ENCODE results near the gene AADACL2. TPM values are rescaled to one million over a fixed set of nuclear protein-coding genes. Genes with fewer than 3 reads are reported as not detected.

The AADACL2 gene
- polyA plus RNA-seq, 3 donors = not detected

DNA sequence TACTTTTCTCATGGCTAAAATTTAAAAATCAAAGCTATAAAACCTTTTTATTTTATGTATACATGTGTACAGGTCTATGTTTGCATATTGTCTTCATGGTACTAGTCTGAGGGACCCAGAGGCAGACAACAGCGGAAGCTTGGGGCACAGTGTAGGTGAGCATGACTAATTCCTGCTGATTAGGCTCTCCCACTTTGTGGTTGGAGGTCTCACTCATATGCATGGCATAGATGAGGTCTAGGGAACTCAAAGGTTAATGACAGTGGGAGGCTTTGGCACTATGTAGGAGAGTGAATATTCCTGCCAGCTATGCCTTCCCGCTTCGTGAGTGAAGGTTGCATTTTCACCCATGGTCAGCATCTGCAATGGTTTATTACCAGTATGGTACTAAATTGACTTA is 47.5 kb upstream of the AADACL2 start:
- TF ChIP-seq, protein P1, sequence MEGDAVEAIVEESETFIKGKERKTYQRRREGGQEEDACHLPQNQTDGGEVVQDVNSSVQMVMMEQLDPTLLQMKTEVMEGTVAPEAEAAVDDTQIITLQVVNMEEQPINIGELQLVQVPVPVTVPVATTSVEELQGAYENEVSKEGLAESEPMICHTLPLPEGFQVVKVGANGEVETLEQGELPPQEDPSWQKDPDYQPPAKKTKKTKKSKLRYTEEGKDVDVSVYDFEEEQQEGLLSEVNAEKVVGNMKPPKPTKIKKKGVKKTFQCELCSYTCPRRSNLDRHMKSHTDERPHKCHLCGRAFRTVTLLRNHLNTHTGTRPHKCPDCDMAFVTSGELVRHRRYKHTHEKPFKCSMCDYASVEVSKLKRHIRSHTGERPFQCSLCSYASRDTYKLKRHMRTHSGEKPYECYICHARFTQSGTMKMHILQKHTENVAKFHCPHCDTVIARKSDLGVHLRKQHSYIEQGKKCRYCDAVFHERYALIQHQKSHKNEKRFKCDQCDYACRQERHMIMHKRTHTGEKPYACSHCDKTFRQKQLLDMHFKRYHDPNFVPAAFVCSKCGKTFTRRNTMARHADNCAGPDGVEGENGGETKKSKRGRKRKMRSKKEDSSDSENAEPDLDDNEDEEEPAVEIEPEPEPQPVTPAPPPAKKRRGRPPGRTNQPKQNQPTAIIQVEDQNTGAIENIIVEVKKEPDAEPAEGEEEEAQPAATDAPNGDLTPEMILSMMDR (IDR thresholded peaks at IDR 0.05) = no peak
- DNase-seq = no peak
- no peak overlapping the region for H3K27ac ChIP-seq (ENCODE audit: low read depth in 1 of 2, low read length in 2 of 2)
- no peak overlapping the region for H3K4me3 ChIP-seq (replicated peaks in 1 of 3; ENCODE audit: low read depth in 2 of 3, low read length in 3 of 3)
- intact Hi-C loops (cut with micrococcal nuclease) = no loop called here
- no peaks in the 10 kb centered on the region for H3K9me3 ChIP-seq (replicated peaks in 1 of 2; ENCODE audit: control insufficient read depth in 1 of 2, insufficient read depth in 1 of 2, low read length in 2 of 2)
- Mint-ChIP-seq H3K4me1 (no peaks in the 10 kb centered on the region), H3K4me3 (no peak overlapping the region), H3K9me3 (peaks cover 2 to 20% (median 5%) of the 10 kb centered on the region in 7 donors), H3K27me3 (ENCODE audit: low read depth in 3 of 3) (no peaks in the 10 kb centered on the region), H3K27ac (no peak overlapping the region), H3K36me3 (no peaks in the 10 kb centered on the region)
- H3K9ac ChIP-seq (ENCODE audit: insufficient read depth, low read length, poor library complexity, severe bottlenecking) = no peak overlapping the region
- no peaks in the 10 kb centered on the region for H3K36me3 ChIP-seq (replicated peaks in 1 of 2; ENCODE audit: control insufficient read depth in 1 of 2, insufficient read depth in 2 of 2, low read length in 2 of 2)
- no peaks in the 10 kb centered on the region for H3K27me3 ChIP-seq (ENCODE audit: control insufficient read depth in 2 of 2, insufficient read depth in 2 of 2, low read length in 2 of 2)
- no peak overlapping the region for H2AFZ ChIP-seq (ENCODE audit: insufficient read depth, low read depth, low read length, poor library complexity, severe bottlenecking)
- no peaks in the 10 kb centered on the region for H4K20me1 ChIP-seq (ENCODE audit: insufficient read depth, low read length)
- WGBS (ENCODE audit: insufficient coverage) = 100% methylated on average over 1 of the region's 3 CpGs
- no peaks in the 10 kb centered on the region for H3K4me1 ChIP-seq (ENCODE audit: control insufficient read depth in 1 of 2, insufficient read depth in 2 of 2, low read length in 2 of 2)
- H3K79me2 ChIP-seq (ENCODE audit: insufficient read depth, low read length) = no peaks in the 10 kb centered on the region
- H3K4me2 ChIP-seq (replicated peaks; ENCODE audit: extremely low read depth, low read length, poor library complexity, severe bottlenecking) = no peak overlapping the region

DNA sequence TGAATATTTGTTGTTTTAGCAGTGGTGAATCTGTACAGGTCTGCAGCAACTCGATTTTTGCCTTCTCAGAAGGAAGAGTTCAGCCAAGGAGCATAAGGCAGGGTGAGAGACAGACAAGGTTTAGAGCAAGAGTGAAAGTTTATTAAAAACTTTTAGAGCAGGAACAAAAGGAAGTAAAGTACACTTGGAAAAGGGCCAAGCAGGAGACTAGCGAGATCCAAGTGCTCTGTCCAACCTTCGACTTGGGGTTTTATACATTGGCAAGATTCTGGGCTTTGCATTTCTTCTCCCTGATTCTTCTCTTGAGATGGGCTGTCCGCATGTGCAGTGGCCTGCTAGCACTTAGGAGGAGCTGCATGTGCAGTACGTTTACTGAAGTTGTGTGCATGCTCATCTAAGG is 46.7 kb upstream of the AADACL2 start:
- no peaks in the 10 kb centered on the region for H3K4me1 ChIP-seq (ENCODE audit: control insufficient read depth in 1 of 2, insufficient read depth in 2 of 2, low read length in 2 of 2)
- no peak overlapping the region for H3K27ac Mint-ChIP-seq
- no peaks in the 10 kb centered on the region for H3K9me3 ChIP-seq (replicated peaks in 1 of 2; ENCODE audit: control insufficient read depth in 1 of 2, insufficient read depth in 1 of 2, low read length in 2 of 2)
- no peaks in the 10 kb centered on the region for H3K27me3 Mint-ChIP-seq (ENCODE audit: low read depth in 3 of 3)
- H3K27me3 ChIP-seq (ENCODE audit: control insufficient read depth in 2 of 2, insufficient read depth in 2 of 2, low read length in 2 of 2) = no peaks in the 10 kb centered on the region
- no peak overlapping the region for H3K4me2 ChIP-seq (replicated peaks; ENCODE audit: extremely low read depth, low read length, poor library complexity, severe bottlenecking)
- H3K4me3 ChIP-seq (replicated peaks in 1 of 3; ENCODE audit: low read depth in 2 of 3, low read length in 3 of 3) = no peak overlapping the region
- no peaks in the 10 kb centered on the region for H3K4me1 Mint-ChIP-seq
- H4K20me1 ChIP-seq (ENCODE audit: insufficient read depth, low read length) = no peaks in the 10 kb centered on the region
- H3K36me3 Mint-ChIP-seq = no peaks in the 10 kb centered on the region
- WGBS (ENCODE audit: insufficient coverage) = 27% methylated on average over 3 of the region's 5 CpGs
- TF ChIP-seq, protein P1 (IDR thresholded peaks at IDR 0.05) = no peak
- H3K79me2 ChIP-seq (ENCODE audit: insufficient read depth, low read length) = no peaks in the 10 kb centered on the region
- H3K9me3 Mint-ChIP-seq = peaks cover under 1 to 12% (median 4%) of the 10 kb centered on the region in 7 donors
- H3K27ac ChIP-seq (ENCODE audit: low read depth in 1 of 2, low read length in 2 of 2) = no peak overlapping the region
- no peak overlapping the region for H2AFZ ChIP-seq (ENCODE audit: insufficient read depth, low read depth, low read length, poor library complexity, severe bottlenecking)
- H3K9ac ChIP-seq (ENCODE audit: insufficient read depth, low read length, poor library complexity, severe bottlenecking) = no peak overlapping the region
- DNase-seq = no peak
- intact Hi-C loops (cut with micrococcal nuclease) = no loop called here
- no peaks in the 10 kb centered on the region for H3K36me3 ChIP-seq (replicated peaks in 1 of 2; ENCODE audit: control insufficient read depth in 1 of 2, insufficient read depth in 2 of 2, low read length in 2 of 2)
- no peak overlapping the region for H3K4me3 Mint-ChIP-seq
